DND-41 (cell line): Measurements from ENCODE around the gene ANKS1A.

Source experiments
- ATAC-seq: fragments of 200-7000 bp; cut with Tn5 transposase; 3 replicates; pipeline ENCODE4 v1.9.1; 2021; ENCODE audit warnings: low read depth; ENCODE audit not compliant: insufficient read depth
- DNase-seq: peaks from one replicate; pipeline ENCODE4 v3.0.0-alpha.2; 2020
- H2AFZ ChIP-seq: 2 replicates; pipeline ENCODE4 v1.6.0; 2012; ENCODE audit warnings: low read depth, low read length
- H3K27ac ChIP-seq: 2 replicates; pipeline ENCODE4 v1.5.1; 2012; ENCODE audit warnings: low read length, inconsistent platforms
- H3K27me3 ChIP-seq: fragments of 200-600 bp; sonication (generic); 2 replicates; pipeline ENCODE4 v1.6.0; 2012; ENCODE audit warnings: low read length, mild to moderate bottlenecking, inconsistent platforms; ENCODE audit not compliant: insufficient read depth, poor library complexity
- H3K36me3 ChIP-seq: 2 replicates; pipeline ENCODE4 v1.5.1; 2012; ENCODE audit warnings: low read length, inconsistent platforms; ENCODE audit not compliant: insufficient read depth
- H3K4me1 ChIP-seq: 2 replicates; pipeline ENCODE4 v1.5.1; 2012; ENCODE audit warnings: mild to moderate bottlenecking, low read length; ENCODE audit not compliant: insufficient read depth
- H3K4me2 ChIP-seq: 2 replicates; pipeline ENCODE4 v1.6.0; 2012; ENCODE audit warnings: mild to moderate bottlenecking, moderate library complexity, low read length, inconsistent platforms; ENCODE audit not compliant: insufficient read depth
- H3K4me3 ChIP-seq, 2 experiments: fragments of 200-600 bp in 1 of 2; shearing (Covaris generic) in 1 of 2; 2 replicates each; pipeline ENCODE4 v1.5.1; 2012 to 2016; ENCODE audit warnings: inconsistent platforms in 2 of 2, low read length in 2 of 2, mild to moderate bottlenecking in 2 of 2, low read depth in 1 of 2, moderate library complexity in 1 of 2
- H3K79me2 ChIP-seq: 2 replicates; pipeline ENCODE4 v1.6.0; 2012; ENCODE audit warnings: low read length, inconsistent platforms; ENCODE audit not compliant: insufficient read depth
- H3K9ac ChIP-seq: 2 replicates; pipeline ENCODE4 v1.6.0; 2012; ENCODE audit warnings: low read depth, mild to moderate bottlenecking, inconsistent platforms, low read length, moderate library complexity
- H3K9me3 ChIP-seq: 2 replicates; pipeline ENCODE4 v1.5.1; 2012; ENCODE audit warnings: low read length, moderate library complexity, mild to moderate bottlenecking, inconsistent platforms; ENCODE audit not compliant: insufficient read depth, severe bottlenecking
- H4K20me1 ChIP-seq: 2 replicates; pipeline ENCODE4 v1.6.0; 2012; ENCODE audit warnings: low read length; ENCODE audit not compliant: insufficient read depth
- EZH2 ChIP-seq: IDR thresholded peaks from 3 replicates; pipeline ENCODE4 v1.6.1; 2012; ENCODE audit warnings: borderline replicate concordance, low read depth, mild to moderate bottlenecking, moderate library complexity, low read length, inconsistent platforms; ENCODE audit not compliant: severe bottlenecking
- TF ChIP-seq, protein P1 (sequence below): IDR thresholded peaks from 2 replicates; pipeline ENCODE4 v1.5.1; 2012; ENCODE audit warnings: borderline replicate concordance, low read length, moderate library complexity, mild to moderate bottlenecking; ENCODE audit not compliant: poor library complexity, severe bottlenecking; ENCODE audit errors: extremely low read depth

ANKS1A gene

DNA sequence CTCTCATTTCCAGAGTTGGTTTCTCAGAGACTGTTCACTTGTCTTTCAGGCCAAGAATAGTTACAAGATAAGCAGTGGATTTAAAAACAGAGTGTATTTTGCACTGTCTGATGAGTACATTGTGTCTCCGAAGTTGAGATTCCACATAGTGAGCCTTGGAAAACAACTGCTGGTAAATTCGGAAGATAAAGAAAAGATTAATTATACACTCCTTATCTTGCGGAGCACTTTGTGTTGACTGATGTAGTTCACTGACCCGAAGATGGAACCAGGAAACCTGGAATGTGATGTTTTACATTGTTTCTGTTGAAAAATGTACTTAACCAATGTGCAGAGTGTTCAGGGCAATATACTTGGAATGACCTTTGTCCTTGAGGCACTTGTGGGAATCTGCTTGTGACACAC, 51.0 kb downstream of the ANKS1A start:
- Histone ChIP-seq H3K4me2 (no peak overlapping the region), H3K9me3 (no peaks in the 10 kb centered on the region), H3K9ac (no peak overlapping the region), H3K27ac (no peak overlapping the region), H4K20me1 (no peaks in the 10 kb centered on the region), H3K4me3 (no peak overlapping the region), H3K36me3 (no peaks in the 10 kb centered on the region), H3K4me1 (peaks cover 3% of the 10 kb centered on the region; the same call in 1 of the 2 replicates), H2AFZ (no peak overlapping the region), H3K79me2 (no peaks in the 10 kb centered on the region), H3K27me3 (no peaks in the 10 kb centered on the region)
- no peak for ATAC-seq
- DNase-seq: no peak
- TF ChIP-seq, protein P1, sequence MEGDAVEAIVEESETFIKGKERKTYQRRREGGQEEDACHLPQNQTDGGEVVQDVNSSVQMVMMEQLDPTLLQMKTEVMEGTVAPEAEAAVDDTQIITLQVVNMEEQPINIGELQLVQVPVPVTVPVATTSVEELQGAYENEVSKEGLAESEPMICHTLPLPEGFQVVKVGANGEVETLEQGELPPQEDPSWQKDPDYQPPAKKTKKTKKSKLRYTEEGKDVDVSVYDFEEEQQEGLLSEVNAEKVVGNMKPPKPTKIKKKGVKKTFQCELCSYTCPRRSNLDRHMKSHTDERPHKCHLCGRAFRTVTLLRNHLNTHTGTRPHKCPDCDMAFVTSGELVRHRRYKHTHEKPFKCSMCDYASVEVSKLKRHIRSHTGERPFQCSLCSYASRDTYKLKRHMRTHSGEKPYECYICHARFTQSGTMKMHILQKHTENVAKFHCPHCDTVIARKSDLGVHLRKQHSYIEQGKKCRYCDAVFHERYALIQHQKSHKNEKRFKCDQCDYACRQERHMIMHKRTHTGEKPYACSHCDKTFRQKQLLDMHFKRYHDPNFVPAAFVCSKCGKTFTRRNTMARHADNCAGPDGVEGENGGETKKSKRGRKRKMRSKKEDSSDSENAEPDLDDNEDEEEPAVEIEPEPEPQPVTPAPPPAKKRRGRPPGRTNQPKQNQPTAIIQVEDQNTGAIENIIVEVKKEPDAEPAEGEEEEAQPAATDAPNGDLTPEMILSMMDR: no peak
- TF ChIP-seq EZH2: no peak

DNA sequence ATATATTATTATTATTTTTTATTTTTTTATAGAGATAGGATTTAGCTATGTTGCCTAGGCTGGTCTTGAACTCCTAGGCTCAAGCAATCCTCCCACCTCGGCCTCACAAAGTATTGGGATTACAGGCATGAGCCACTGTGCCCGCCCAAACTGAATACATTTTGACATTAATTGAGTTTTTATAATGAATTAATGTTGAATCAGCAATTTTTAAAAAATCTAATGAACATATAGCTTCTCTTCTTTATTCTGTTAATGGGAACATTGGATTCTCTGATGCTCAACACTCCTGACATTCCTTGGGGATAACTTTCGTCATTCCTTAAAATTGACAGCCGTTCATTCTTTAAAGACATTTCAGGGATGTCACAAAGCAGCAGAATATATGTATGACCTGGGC, 52.4 kb downstream of the ANKS1A start:
- Histone ChIP-seq H3K27me3 (no peaks in the 10 kb centered on the region), H3K9ac (no peak overlapping the region)

GRCh38 chr6:34945317-34945716, 56.3 kb downstream of the ANKS1A start:
- TF ChIP-seq, protein P1: no peak
- no peak for TF ChIP-seq EZH2
- H3K36me3 ChIP-seq: no peaks in the 10 kb centered on the region
- H3K27ac ChIP-seq: no peak overlapping the region
- H3K4me2 ChIP-seq: no peak overlapping the region
- no peak overlapping the region for H2AFZ ChIP-seq
- ATAC-seq (no peak), DNase-seq (no peak)
- H3K79me2 ChIP-seq: no peaks in the 10 kb centered on the region
- H3K27me3 ChIP-seq: no peaks in the 10 kb centered on the region
- no peak overlapping the region for H3K4me3 ChIP-seq
- H3K9me3 ChIP-seq: no peaks in the 10 kb centered on the region
- H3K9ac ChIP-seq: no peak overlapping the region
- peaks cover 7% of the 10 kb centered on the region; the same call in 1 of the 2 replicates for H4K20me1 ChIP-seq
- H3K4me1 ChIP-seq: no peaks in the 10 kb centered on the region

More for the DNA sequence above, 52.4 kb downstream of the ANKS1A start:
- no peaks in the 10 kb centered on the region for H3K9me3 ChIP-seq
- no peak overlapping the region for H3K4me3 ChIP-seq
- no peak for DNase-seq
- H2AFZ ChIP-seq: no peak overlapping the region
- no peaks in the 10 kb centered on the region for H4K20me1 ChIP-seq
- H3K4me2 ChIP-seq: no peak overlapping the region
- no peak for TF ChIP-seq EZH2
- TF ChIP-seq, protein P1: no peak
- H3K27ac ChIP-seq: no peak overlapping the region
- H3K79me2 ChIP-seq: no peaks in the 10 kb centered on the region
- H3K36me3 ChIP-seq: no peaks in the 10 kb centered on the region
- peaks cover 3% of the 10 kb centered on the region; the same call in 1 of the 2 replicates for H3K4me1 ChIP-seq
- ATAC-seq: no peak

DNA sequence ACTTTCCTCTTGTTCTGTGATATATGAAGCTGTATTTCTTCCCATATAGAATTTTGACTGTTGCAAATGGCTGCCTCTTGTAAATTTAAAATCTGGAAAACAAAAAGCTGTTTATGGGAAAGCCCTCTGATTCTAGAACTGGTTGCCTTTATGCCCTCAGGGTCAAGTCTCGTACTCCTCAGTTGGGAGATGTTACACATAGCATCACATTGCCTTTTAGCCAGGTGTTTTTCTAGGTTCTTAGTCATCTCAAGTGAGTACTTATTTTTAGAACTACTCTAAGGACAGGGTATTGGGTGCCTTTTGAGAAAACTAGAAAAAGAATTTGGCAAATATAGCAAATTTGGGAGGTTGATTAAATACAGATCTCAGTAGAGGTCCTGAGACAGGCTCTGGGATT, 58.5 kb downstream of the ANKS1A start:
- no peak overlapping the region for H3K9ac ChIP-seq
- H3K79me2 ChIP-seq: no peaks in the 10 kb centered on the region
- H2AFZ ChIP-seq: no peak overlapping the region
- H3K27me3 ChIP-seq: no peaks in the 10 kb centered on the region
- no peaks in the 10 kb centered on the region for H3K36me3 ChIP-seq
- H4K20me1 ChIP-seq: peaks cover 13% of the 10 kb centered on the region; the same call in 1 of the 2 replicates
- no peak overlapping the region for H3K4me3 ChIP-seq
- no peak overlapping the region for H3K27ac ChIP-seq
- TF ChIP-seq EZH2: no peak
- TF ChIP-seq, protein P1: no peak
- H3K4me2 ChIP-seq: no peak overlapping the region
- ATAC-seq (no peak), DNase-seq (no peak)
- H3K9me3 ChIP-seq: no peaks in the 10 kb centered on the region
- no peaks in the 10 kb centered on the region for H3K4me1 ChIP-seq
